Stimulated activated effector memory CD8-positive, alpha-beta T cell treated with anti-CD3 and anti-CD28 coated beads, Interleukin-12 subunit alpha, Interleukin-12 subunit beta, amount 100 ng/mL, for 72 hours (primary cell): ENCODE results near the gene ANKRD20A1.
"Not testable (repeated sequence)": the region's sequence is repeated elsewhere in the genome, so short reads cannot be mapped to it uniquely, and the experiment has no call there.

ENCODE experiments used
- ATAC-seq: fragments of 150-1000 bp; cut with Tn5 transposase; 2 replicates; pipeline ENCODE4 v1.10.0; 2021
- DNase-seq, 2 donors: peaks; one replicate each; pipeline ENCODE4 v3.0.0; 2021 to 2022; ENCODE audit warnings: low spot score in 2 of 2
- H3K27ac Mint-ChIP-seq: one replicate; pipeline ENCODE4 v1.8.0; 2022; ENCODE audit warnings: mild to moderate bottlenecking, mixed read lengths
- H3K36me3 Mint-ChIP-seq: one replicate; pipeline ENCODE4 v1.8.0; 2022; ENCODE audit warnings: mild to moderate bottlenecking, mixed read lengths
- H3K4me1 Mint-ChIP-seq: one replicate; pipeline ENCODE4 v1.8.0; 2022; ENCODE audit warnings: mixed read lengths
- H3K4me3 Mint-ChIP-seq: one replicate; pipeline ENCODE4 v1.8.0; 2022; ENCODE audit warnings: mild to moderate bottlenecking, mixed read lengths
- H3K9me3 Mint-ChIP-seq: one replicate; pipeline ENCODE4 v1.8.0; 2022; ENCODE audit warnings: mixed read lengths

The ANKRD20A1 gene

DNA sequence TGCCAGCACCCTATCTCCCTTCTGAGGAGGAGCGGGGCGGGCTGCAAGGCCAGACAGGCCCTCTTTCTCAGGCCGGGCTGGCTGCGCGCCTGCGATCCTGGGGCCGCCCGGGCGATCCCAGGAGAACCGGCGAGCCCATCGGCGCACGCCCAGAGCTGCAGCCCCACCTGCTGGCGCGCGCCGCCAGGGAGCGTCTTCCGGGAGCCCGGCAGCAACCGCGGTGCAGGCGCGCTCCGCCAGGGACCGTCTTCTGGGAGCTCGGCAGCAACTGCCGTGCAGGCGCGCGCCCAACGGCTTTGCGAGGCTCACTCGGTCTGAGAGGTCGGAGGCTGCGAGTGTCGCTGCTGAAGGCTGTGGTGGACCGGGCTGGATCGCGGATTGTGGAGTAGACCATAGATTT, at the start of gene ANKRD20A1:
TSS of gene ANKRD20A1 (plus strand) at position 61 of the 400 bp plus-strand sequence. CDS start 496 bp downstream, outside the sequence.
- not testable (repeated sequence) for H3K4me1 Mint-ChIP-seq, H3K9me3 Mint-ChIP-seq, DNase-seq, H3K36me3 Mint-ChIP-seq, H3K4me3 Mint-ChIP-seq, H3K27ac Mint-ChIP-seq, ATAC-seq

DNA sequence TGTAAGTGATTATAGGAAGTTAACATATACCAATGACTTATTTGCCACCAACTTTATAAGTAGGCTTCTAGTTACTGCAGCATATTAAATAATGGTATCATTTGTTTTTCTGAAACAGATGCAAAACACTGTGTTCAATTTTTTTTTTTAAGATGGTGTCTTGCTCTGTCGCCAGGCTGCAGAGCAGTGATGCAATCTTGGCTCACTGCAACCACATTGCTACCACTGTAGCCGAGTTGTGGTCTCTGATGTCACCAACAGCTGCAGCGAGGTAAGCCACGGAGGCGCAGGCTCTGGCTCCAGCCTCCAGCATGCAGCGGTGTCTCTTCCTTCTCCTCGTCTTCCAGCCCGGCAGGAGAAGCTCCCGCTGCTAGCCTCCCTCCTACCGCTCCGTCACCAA, 26.6 kb upstream of the ANKRD20A1 start:
- not testable (repeated sequence) for H3K27ac Mint-ChIP-seq, H3K9me3 Mint-ChIP-seq, H3K4me3 Mint-ChIP-seq, H3K4me1 Mint-ChIP-seq, ATAC-seq, H3K36me3 Mint-ChIP-seq
- peak in 1 of 2 donors; percentile 59 for DNase-seq
